T-cell (primary cell): ENCODE results near the gene TRIM41. TPM values are rescaled to one million over a fixed set of nuclear protein-coding genes. Genes with fewer than 3 reads are reported as not detected.
A peak's percentile ranks its signal among the peaks of the same experiment; 100 is the strongest.

Source experiments
- ATAC-seq, 4 experiments: fragments of 200-7000 bp in 3 of 4; fragments of 150-1000 bp in 1 of 4; cut with Tn5 transposase; replicated peaks in 1 of 4; 1 replicate in 3 of 4; 2 replicates in 1 of 4; pipeline ENCODE4 v1.10.0; 2021; ENCODE audit warnings: moderate library complexity in 3 of 4, mild to moderate bottlenecking in 2 of 4, moderate number of reproducible peaks in 1 of 4
- CTCF ChIA-PET, 2 donors: fragments of 300-600 bp; sonication (Branson Sonifier 250); formaldehyde crosslinking; loops; one replicate each; lab custom pipeline; 2022; ENCODE audit warnings: antibody characterized with exemption in 2 of 2; lab: Charles Lee
- POLR2A ChIA-PET, 2 donors: fragments of 300-600 bp; sonication (Branson Sonifier 250); formaldehyde crosslinking; loops; one replicate each; lab custom pipeline; 2022; ENCODE audit warnings: antibody characterized with exemption in 2 of 2; lab: Charles Lee
- DNase-seq, 35 experiments: peaks; one replicate each; pipeline versions ENCODE4 v3.0.0 to v3.0.0-alpha.2; 2013 to 2023
- H3K27ac ChIP-seq: one replicate; pipeline ENCODE4 v1.5.1; 2013; ENCODE audit warnings: low read length
- H3K27me3 ChIP-seq, 2 experiments: replicated peaks in 1 of 2; 1 replicate in 1 of 2; 2 replicates in 1 of 2; pipeline versions ENCODE4 v1.6.1 to v1.7.0; 2013; ENCODE audit warnings: low read length in 1 of 2, mixed read lengths in 1 of 2; ENCODE audit not compliant: control insufficient read depth in 2 of 2, insufficient read depth in 2 of 2; ENCODE audit errors: extremely low read depth in 1 of 2
- H3K36me3 ChIP-seq, 2 donors: 1 replicate in 1 of 2; 2 replicates in 1 of 2; pipeline versions ENCODE4 v1.6.1 to v1.7.0; 2013; ENCODE audit warnings: low read length in 1 of 2; ENCODE audit not compliant: control insufficient read depth in 2 of 2, insufficient read depth in 1 of 2; ENCODE audit errors: extremely low read depth in 1 of 2
- H3K4me1 ChIP-seq, 2 experiments: 1 replicate in 1 of 2; 2 replicates in 1 of 2; pipeline versions ENCODE4 v1.6.1 to v1.7.0; 2013; ENCODE audit warnings: low read length in 2 of 2, mixed read lengths in 1 of 2; ENCODE audit not compliant: insufficient read depth in 2 of 2, control insufficient read depth in 1 of 2; ENCODE audit errors: extremely low read depth in 1 of 2
- H3K4me3 ChIP-seq, 2 donors: 1 replicate in 1 of 2; 2 replicates in 1 of 2; pipeline versions ENCODE4 v1.5.1 to v1.7.0; 2013; ENCODE audit warnings: mild to moderate bottlenecking in 2 of 2, low read length in 1 of 2, moderate library complexity in 1 of 2; ENCODE audit not compliant: control insufficient read depth in 1 of 2; ENCODE audit errors: extremely low read depth in 1 of 2
- H3K9me3 ChIP-seq: 2 replicates; pipeline ENCODE4 v1.7.0; 2013
- H3K27ac Mint-ChIP-seq, 2 donors: one replicate each; pipeline ENCODE4 v1.8.0; 2020 to 2021; ENCODE audit warnings: mild to moderate bottlenecking in 2 of 2, mixed read lengths in 2 of 2
- H3K27me3 Mint-ChIP-seq, 2 donors: one replicate each; pipeline ENCODE4 v1.8.0; 2021 to 2022; ENCODE audit warnings: mixed read lengths in 2 of 2
- H3K36me3 Mint-ChIP-seq: one replicate; pipeline ENCODE4 v1.8.0; 2021; ENCODE audit warnings: mixed read lengths
- H3K4me1 Mint-ChIP-seq, 3 donors: one replicate each; pipeline ENCODE4 v1.8.0; 2020 to 2022; ENCODE audit warnings: mixed read lengths in 3 of 3, mild to moderate bottlenecking in 1 of 3
- H3K4me3 Mint-ChIP-seq, 3 donors: one replicate each; pipeline ENCODE4 v1.8.0; 2020 to 2022; ENCODE audit warnings: mild to moderate bottlenecking in 3 of 3, mixed read lengths in 3 of 3, moderate library complexity in 3 of 3
- H3K9me3 Mint-ChIP-seq, 3 donors: one replicate each; pipeline ENCODE4 v1.8.0; 2020 to 2022; ENCODE audit warnings: mixed read lengths in 3 of 3
- WGBS: methylation state at CpG from one replicate; pipeline ENCODE4 v1.1.5; 2013; ENCODE audit warnings: missing lambda C conversion rate; ENCODE audit not compliant: insufficient coverage; 5-methylcytosine and 5-hydroxymethylcytosine counted together
- total RNA-seq, 35 experiments: library from RNA in 6 of 35; stranded (reverse) in 6 of 35; fragments of 120-200 nt in 1 of 35; gene quantifications; one replicate each; pipeline versions ENCODE4 v1.2.1 to v1.2.4 and lab custom pipeline; 2013 to 2026

Gene TRIM41
- total RNA-seq, 5 donors from 2014 or later (not counting 1 experiment from before 2014, with no cell fraction given): 32.2 to 46.2 (median 36.7) TPM

DNA sequence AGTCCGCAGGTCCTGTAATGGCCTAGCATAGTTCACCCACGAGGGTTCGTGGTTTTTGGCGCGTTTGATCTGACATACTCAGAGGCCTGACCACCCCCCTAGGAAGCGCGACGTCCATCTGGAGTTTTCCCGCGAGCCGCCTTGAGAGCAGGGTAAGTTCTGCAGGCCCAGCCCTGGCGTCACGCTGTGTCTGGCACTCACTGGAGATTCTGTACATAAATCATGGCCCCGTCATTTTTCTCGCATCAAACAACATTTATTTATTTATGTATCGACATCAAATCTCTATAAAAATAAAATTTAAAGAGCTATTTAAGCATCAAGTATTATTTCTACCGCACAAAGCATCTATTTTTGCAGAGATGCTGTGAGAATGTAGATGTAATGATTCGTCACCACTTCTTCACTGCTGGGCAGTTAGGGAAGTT, 437 bp upstream of the TRIM41 start:
- H3K9me3 ChIP-seq: no peaks in the 10 kb centered on the region
- H3K4me3 ChIP-seq: peak overlapping the region; percentile 77 to 82
- peak in 1 of 4 experiments; percentile 7 for ATAC-seq

DNA sequence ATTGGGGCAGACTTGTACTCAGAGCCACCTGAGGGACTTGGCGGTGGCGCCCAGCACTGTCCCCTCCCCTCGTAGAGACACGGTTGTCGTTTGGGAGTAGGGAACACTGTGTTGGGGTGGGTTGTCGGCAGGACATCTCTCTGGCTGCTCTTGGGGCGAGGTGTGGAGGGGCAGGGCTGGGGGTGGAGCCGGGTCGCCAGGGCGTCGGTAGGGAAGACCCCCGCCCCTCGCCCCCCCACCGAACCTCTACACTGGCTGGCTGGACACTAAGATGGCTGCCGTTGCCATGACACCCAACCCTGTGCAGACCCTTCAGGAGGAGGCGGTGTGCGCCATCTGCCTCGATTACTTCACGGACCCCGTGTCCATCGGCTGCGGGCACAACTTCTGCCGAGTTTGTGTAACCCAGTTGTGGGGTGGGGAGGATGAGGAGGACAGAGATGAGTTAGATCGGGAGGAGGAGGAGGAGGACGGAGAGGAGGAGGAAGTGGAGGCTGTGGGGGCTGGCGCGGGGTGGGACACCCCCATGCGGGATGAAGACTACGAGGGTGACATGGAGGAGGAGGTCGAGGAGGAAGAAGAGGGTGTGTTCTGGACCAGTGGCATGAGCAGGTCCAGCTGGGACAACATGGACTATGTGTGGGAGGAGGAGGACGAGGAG, 778 bp downstream of the TRIM41 start:
- Histone ChIP-seq H3K4me3 (peak overlapping the region; percentile 77 to 82), H3K9me3 (no peaks in the 10 kb centered on the region), H3K27ac (peak overlapping the region; percentile 94), H3K27me3 (no peaks in the 10 kb centered on the region), H3K36me3 (peaks cover 0 to 3% of the 10 kb centered on the region in 2 donors), H3K4me1 (peaks cover 16 to 66% of the 10 kb centered on the region in 2 experiments)
- 0% methylated on average over 20 of the region's 31 CpGs for WGBS
- DNase-seq: peak in 6 of 35 experiments; percentile 26 to 49 (median 31)
- Mint-ChIP-seq H3K27ac (peak overlapping the region; percentile 90 to 98), H3K36me3 (peaks cover 5% of the 10 kb centered on the region), H3K4me3 (peak overlapping the region; percentile 92 to 97 (median 92)), H3K27me3 (peaks cover 0 to 8% of the 10 kb centered on the region in 2 donors), H3K9me3 (no peaks in the 10 kb centered on the region), H3K4me1 (peaks cover 56 to 73% (median 57%) of the 10 kb centered on the region in 3 donors)
- peak in 3 of 4 experiments; percentile 1 to 5 (median 2) for ATAC-seq
- POLR2A ChIA-PET: interaction anchor here (0.5 to 1.1 kb wide), 9 partner anchors 10 to 362 kb away, joined by 3 to 8 read pairs (median 4); partner anchors contain the start of gene TRIM52 (in 1 of the 2)
- CTCF ChIA-PET: interaction anchor here in 1 of 2 donors (0.9 to 2.0 kb wide), 4 partner anchors 20 to 37 kb away, joined by 4 to 6 read pairs (median 6); partner anchors contain the start of genes RACK1 and TRIM52

More for the DNA sequence above, 437 bp upstream of the TRIM41 start:
- Histone ChIP-seq H3K4me1 (peaks cover 16 to 71% of the 10 kb centered on the region in 2 experiments), H3K36me3 (peaks cover 0 to under 1% of the 10 kb centered on the region in 2 donors), H3K27me3 (no peaks in the 10 kb centered on the region), H3K27ac (peak overlapping the region; percentile 94)
- H3K27ac Mint-ChIP-seq: peak overlapping the region; percentile 90 to 98
- ChIA-PET POLR2A (interaction anchor here in 1 of 2 donors (0.6 to 1.0 kb wide), 2 partner anchors 20 to 31 kb away, joined by 3 to 4 read pairs; no protein-coding TSS in a partner anchor), CTCF (interaction anchor here in 1 of 2 donors (0.6 to 2.0 kb wide), 6 partner anchors 21 to 38 kb away, joined by 3 to 9 read pairs (median 5); partner anchors contain the start of genes RACK1 and TRIM52)
- no peaks in the 10 kb centered on the region for H3K9me3 Mint-ChIP-seq
- peaks cover 5% of the 10 kb centered on the region for H3K36me3 Mint-ChIP-seq
- peak in 6 of 35 experiments; percentile 34 to 57 (median 42) for DNase-seq
- H3K27me3 Mint-ChIP-seq: peaks cover 0 to 9% of the 10 kb centered on the region in 2 donors
- WGBS: 0% methylated on average over 6 of the region's 18 CpGs
- H3K4me3 Mint-ChIP-seq: peak overlapping the region; percentile 92 to 97 (median 92)
- peaks cover 63 to 82% (median 65%) of the 10 kb centered on the region in 3 donors for H3K4me1 Mint-ChIP-seq

DNA sequence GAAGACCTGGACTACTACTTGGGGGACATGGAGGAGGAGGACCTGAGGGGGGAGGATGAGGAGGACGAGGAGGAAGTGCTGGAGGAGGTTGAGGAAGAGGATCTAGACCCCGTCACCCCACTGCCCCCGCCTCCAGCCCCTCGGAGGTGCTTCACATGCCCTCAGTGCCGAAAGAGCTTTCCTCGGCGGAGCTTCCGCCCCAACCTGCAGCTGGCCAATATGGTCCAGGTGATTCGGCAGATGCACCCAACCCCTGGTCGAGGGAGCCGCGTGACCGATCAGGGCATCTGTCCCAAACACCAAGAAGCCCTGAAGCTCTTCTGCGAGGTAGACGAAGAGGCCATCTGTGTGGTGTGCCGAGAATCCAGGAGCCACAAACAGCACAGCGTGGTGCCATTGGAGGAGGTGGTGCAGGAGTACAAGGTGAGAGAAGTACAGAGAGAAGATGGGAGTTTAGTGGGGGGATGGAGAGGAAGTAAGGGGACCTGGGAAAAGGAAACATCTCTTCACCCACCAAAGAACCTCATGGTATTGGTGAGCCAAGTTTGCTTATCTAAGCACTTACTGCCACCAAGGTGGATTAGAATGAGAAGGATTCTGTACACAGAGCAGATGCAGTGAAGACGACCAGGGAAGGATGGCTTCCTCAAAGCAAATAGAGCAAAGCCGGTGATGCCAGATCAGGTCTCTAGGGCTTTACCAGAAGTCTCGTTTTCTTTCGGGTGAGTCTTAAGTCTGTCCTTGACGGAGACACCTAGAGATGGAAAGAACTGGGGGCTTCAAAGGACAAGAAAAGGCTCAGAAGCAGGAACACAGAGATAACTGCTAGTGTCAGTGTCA, 1.5 kb downstream of the TRIM41 start:
- H3K27me3 Mint-ChIP-seq: peaks cover 0 to 8% of the 10 kb centered on the region in 2 donors
- H3K4me3 Mint-ChIP-seq: peak overlapping the region; percentile 92 to 97 (median 92)
- ATAC-seq (no peak), DNase-seq (peak in 6 of 35 experiments; percentile 13 to 57 (median 22))
- 25% methylated on average over 16 of the region's 22 CpGs for WGBS
- Histone ChIP-seq H3K27me3 (no peaks in the 10 kb centered on the region), H3K36me3 (peaks cover 6 to 11% of the 10 kb centered on the region in 2 donors), H3K9me3 (no peaks in the 10 kb centered on the region), H3K4me1 (peaks cover 18 to 69% of the 10 kb centered on the region in 2 experiments), H3K27ac (peak overlapping the region; percentile 94), H3K4me3 (peak overlapping the region; percentile 77 to 82)
- POLR2A ChIA-PET: interaction anchor here (0.5 to 1.1 kb wide), 3 partner anchors 14 to 18 kb away, joined by 3 to 8 read pairs (median 4); no protein-coding TSS in a partner anchor
- H3K4me1 Mint-ChIP-seq: peaks cover 62 to 75% (median 62%) of the 10 kb centered on the region in 3 donors
- no peaks in the 10 kb centered on the region for H3K9me3 Mint-ChIP-seq
- H3K36me3 Mint-ChIP-seq: peaks cover 10% of the 10 kb centered on the region
- H3K27ac Mint-ChIP-seq: peak overlapping the region; percentile 90 to 98
- CTCF ChIA-PET: interaction anchor here in 1 of 2 donors (0.5 to 2.0 kb wide), 3 partner anchors 35 to 393 kb away, joined by 3 to 6 read pairs (median 4); no protein-coding TSS in a partner anchor

DNA sequence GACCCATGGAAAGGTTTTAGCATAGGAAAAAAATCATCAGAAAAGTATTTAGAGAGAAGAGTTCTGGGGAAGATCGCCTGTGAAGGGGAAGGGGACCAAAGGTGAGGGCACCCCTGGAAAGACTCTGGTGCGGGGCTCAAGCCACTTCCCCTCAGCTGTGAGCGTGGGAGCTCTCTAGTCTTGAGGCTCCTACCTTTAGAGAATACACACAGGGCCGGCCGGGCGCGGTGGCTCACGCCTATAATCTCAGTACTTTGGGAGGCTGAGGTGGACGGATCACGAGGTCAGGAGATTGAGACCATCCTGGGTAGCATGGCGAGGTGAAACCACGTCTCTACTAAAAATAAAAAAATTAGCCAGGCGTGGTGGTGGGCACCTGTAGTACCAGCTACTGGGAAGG, 6.9 kb downstream of the TRIM41 start:
- 84% methylated on average over 6 of the region's 13 CpGs for WGBS
- POLR2A ChIA-PET: interaction anchor here in 1 of 2 donors (0.9 kb wide), 1 partner anchor 10 kb away, joined by 3 read pairs; no protein-coding TSS in a partner anchor
- H3K27ac Mint-ChIP-seq: peak overlapping the region; percentile 51 to 75
- H3K9me3 Mint-ChIP-seq: no peaks in the 10 kb centered on the region
- Histone ChIP-seq H3K4me3 (no peak overlapping the region), H3K4me1 (peaks cover 10 to 33% of the 10 kb centered on the region in 2 experiments), H3K36me3 (peaks cover 24 to 59% of the 10 kb centered on the region in 2 donors), H3K9me3 (no peaks in the 10 kb centered on the region), H3K27me3 (no peaks in the 10 kb centered on the region), H3K27ac (no peak overlapping the region)
- peaks cover 25% of the 10 kb centered on the region for H3K36me3 Mint-ChIP-seq
- no peak for ATAC-seq
- CTCF ChIA-PET: no interaction called here
- peaks cover 28 to 37% (median 33%) of the 10 kb centered on the region in 3 donors for H3K4me1 Mint-ChIP-seq
- no peak for DNase-seq
- peak overlapping the region in 1 of 3 donors; percentile 18 for H3K4me3 Mint-ChIP-seq
- no peaks in the 10 kb centered on the region for H3K27me3 Mint-ChIP-seq

DNA sequence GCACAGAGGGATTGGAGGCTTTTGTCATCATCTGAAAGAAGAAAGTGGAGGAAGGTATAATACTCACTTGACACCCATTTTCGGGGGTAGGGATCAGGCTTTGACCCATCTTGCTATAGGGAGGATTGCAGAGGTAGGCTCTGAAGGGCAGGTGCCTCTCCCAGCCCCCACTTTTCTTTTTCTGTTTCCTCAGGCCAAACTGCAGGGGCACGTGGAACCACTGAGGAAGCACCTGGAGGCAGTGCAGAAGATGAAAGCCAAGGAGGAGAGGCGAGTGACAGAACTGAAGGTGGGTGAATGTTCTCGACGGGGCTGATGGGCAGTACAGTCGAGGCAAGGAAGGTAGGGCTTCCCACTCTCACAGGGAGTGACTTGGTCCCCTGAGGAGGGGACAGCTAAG, 7.5 kb downstream of the TRIM41 start:
- Mint-ChIP-seq H3K27ac (peak overlapping the region; percentile 58 to 71), H3K36me3 (peaks cover 27% of the 10 kb centered on the region), H3K9me3 (no peaks in the 10 kb centered on the region), H3K4me1 (peaks cover 22 to 34% (median 27%) of the 10 kb centered on the region in 3 donors), H3K4me3 (peak overlapping the region in 1 of 3 donors; percentile 8), H3K27me3 (no peaks in the 10 kb centered on the region)
- POLR2A ChIA-PET: no interaction called here
- ATAC-seq (no peak), DNase-seq (no peak)
- H3K4me3 ChIP-seq: no peak overlapping the region
- CTCF ChIA-PET: no interaction called here
- no peak overlapping the region for H3K27ac ChIP-seq
- peaks cover 24 to 64% of the 10 kb centered on the region in 2 donors for H3K36me3 ChIP-seq
- peaks cover 4 to 30% of the 10 kb centered on the region in 2 experiments for H3K4me1 ChIP-seq
- no peaks in the 10 kb centered on the region for H3K9me3 ChIP-seq
- no peaks in the 10 kb centered on the region for H3K27me3 ChIP-seq
- WGBS: 70% methylated on average over 2 of the region's 6 CpGs
